ENCODE data around the gene ITPR2.
"Not testable (repeated sequence)": the region's sequence is repeated elsewhere in the genome, so short reads cannot be mapped to it uniquely, and the experiment has no call there.

ITPR2 gene

GRCh38 chr12:26783816-26784379 is 49.1 kb downstream of the ITPR2 start:
- DNase-seq, result not testable (repeated sequence)

GRCh38 chr12:26783131-26783526 is 49.9 kb downstream of the ITPR2 start:
- DNase-seq, result no peak

- DNase-seq, result no peak
Observed at GRCh38 chr12:26782372-26783130, 50.4 kb downstream of the ITPR2 start.

- not testable (repeated sequence) for DNase-seq
Observed at GRCh38 chr12:26780656-26781055, 52.3 kb downstream of the ITPR2 start.

- not testable (repeated sequence) for DNase-seq
Observed at GRCh38 chr12:26778173-26778775, 54.7 kb downstream of the ITPR2 start.

GRCh38 chr12:26777236-26777635 is 55.8 kb downstream of the ITPR2 start:
- DNase-seq, result no peak

- DNase-seq, result not testable (repeated sequence)
Observed at GRCh38 chr12:26775991-26776390, 57.0 kb downstream of the ITPR2 start.

GRCh38 chr12:26773313-26774104 is 59.5 kb downstream of the ITPR2 start:
- no peak for DNase-seq

- DNase-seq, result no peak
Observed at GRCh38 chr12:26771861-26772260, 61.1 kb downstream of the ITPR2 start.

- no peak for DNase-seq
Observed at GRCh38 chr12:26770239-26771070, 62.5 kb downstream of the ITPR2 start.

GRCh38 chr12:26769611-26770010 is 63.4 kb downstream of the ITPR2 start:
- no peak for DNase-seq

GRCh38 chr12:26768611-26769603 is 64.1 kb downstream of the ITPR2 start:
- no peak for DNase-seq

GRCh38 chr12:26767865-26768264 is 65.1 kb downstream of the ITPR2 start:
- no peak for DNase-seq

- no peak for DNase-seq
Observed at GRCh38 chr12:26767116-26767515, 65.9 kb downstream of the ITPR2 start.

- DNase-seq, result no peak
Observed at GRCh38 chr12:26762186-26762585, 70.8 kb downstream of the ITPR2 start.

- no peak for DNase-seq
Observed at GRCh38 chr12:26761775-26762174, 71.2 kb downstream of the ITPR2 start.

- DNase-seq, result no peak
Observed at GRCh38 chr12:26760657-26761293, 72.2 kb downstream of the ITPR2 start.

- not testable (repeated sequence) for DNase-seq
Observed at GRCh38 chr12:26755362-26755761, 77.6 kb downstream of the ITPR2 start.

GRCh38 chr12:26754148-26754547 is 78.8 kb downstream of the ITPR2 start:
- DNase-seq, result no peak

GRCh38 chr12:26751179-26751578 is 81.8 kb downstream of the ITPR2 start:
- DNase-seq, result no peak

Data from NCI-H1694 (cell line).